SK-N-DZ (cell line): ENCODE data around the gene TTC36.
"Not testable (repeated sequence)": the region's sequence is repeated elsewhere in the genome, so short reads cannot be mapped to it uniquely, and the experiment has no call there.

ENCODE experiments used
- DNase-seq: peaks from one replicate; pipeline ENCODE4 v3.0.0-alpha.2; 2015; ENCODE audit warnings: low spot score

The TTC36 gene

DNA sequence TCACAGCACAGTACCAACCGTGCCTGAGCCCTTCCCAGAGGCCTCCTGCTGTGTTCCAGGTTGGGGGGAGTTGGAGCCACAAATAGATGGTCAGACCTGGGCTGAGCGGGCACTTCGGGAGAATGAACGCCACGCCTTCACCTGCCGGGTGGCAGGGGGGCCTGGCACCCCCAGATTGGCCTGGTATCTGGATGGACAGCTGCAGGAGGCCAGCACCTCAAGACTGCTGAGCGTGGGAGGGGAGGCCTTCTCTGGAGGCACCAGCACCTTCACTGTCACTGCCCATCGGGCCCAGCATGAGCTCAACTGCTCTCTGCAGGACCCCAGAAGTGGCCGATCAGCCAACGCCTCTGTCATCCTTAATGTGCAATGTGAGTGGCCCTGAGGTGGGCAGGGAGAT, 4.8 kb downstream of the TTC36 start:
- DNase-seq = no peak

DNA sequence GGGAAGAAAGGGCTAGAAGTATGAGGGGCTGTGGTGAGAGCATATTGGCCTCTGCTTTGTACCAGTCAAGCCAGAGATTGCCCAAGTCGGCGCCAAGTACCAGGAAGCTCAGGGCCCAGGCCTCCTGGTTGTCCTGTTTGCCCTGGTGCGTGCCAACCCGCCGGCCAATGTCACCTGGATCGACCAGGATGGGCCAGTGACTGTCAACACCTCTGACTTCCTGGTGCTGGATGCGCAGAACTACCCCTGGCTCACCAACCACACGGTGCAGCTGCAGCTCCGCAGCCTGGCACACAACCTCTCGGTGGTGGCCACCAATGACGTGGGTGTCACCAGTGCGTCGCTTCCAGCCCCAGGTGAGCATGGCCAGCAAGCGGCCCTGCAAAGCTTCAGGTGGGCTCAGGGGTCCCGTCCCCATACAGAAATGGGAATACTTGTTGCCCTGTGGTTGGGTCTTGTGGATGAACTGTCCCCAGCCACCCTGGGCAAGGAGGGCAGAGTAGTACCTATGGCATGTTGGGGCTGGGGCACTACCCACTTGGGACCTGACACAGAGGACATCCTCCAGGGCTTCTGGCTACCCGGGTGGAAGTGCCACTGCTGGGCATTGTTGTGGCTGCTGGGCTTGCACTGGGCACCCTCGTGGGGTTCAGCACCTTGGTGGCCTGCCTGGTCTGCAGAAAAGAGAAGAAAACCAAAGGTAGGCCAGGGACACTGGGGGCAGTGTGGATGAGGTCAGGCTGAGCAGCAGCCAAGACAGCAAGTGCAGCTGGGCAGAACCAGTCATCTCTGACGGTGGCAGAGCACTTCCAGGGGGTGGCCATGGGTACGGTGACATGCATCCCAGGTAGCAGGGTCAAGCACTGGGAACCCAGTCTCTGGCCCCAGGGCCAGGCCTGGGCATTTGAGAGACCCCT, 5.8 kb downstream of the TTC36 start:
- no peak for DNase-seq

- DNase-seq = no peak
Measured at GRCh38 chr11:118533769-118534729, 6.8 kb downstream of the TTC36 start.

GRCh38 chr11:118535261-118535660, 8.0 kb downstream of the TTC36 start:
- no peak for DNase-seq

DNA sequence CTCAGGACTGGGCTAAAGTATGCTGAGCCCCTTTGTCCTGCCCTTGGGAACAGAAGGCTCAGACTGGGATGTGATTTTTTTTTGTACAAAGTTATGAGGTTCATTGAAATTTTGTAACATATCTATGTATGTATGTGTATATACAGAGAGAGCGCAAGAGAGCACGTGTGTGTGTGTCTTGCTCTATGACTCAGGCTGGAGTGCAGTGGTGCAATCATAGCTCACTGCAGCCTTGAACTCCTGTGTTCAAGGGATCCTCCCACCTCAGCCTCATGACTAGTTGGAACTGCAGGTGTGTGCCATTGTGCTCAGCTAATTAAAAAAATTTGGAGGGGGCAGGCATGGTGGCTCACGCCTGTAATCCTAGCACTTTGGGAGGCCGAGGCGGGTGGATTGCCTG, 9.5 kb downstream of the TTC36 start:
- DNase-seq = no peak

GRCh38 chr11:118537409-118537980, 10.2 kb downstream of the TTC36 start:
- no peak for DNase-seq

DNA sequence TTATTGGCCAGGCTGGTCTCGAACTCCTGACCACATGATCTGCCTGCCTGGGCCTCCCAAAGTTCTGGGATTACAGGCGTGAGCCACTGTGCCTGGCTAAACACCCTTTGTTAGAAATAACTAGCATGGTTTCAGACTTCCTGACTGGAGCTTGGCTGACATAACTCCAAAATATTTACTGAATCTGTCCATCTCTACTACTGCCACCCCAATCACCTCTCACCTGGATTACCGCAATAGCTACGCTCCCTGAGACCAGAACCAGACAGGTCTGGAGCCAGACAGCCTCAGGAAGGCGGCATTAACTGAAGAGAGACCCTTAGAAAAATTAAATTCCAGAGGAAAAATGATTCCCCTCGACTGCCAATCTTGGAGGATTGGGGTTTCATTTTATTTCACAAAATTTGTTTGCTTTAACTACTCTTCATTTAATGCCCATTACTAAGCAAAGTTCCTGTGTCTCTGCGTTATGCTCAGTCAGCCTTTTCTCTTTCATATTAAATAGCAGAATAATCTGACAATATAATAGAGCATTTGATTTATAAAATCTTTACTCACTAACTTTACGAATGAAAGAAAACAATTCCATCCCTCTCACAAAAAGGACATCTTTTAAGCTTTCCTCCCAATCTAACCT, 16.9 kb downstream of the TTC36 start:
- no peak for DNase-seq

GRCh38 chr11:118544647-118545010, 17.4 kb downstream of the TTC36 start:
- DNase-seq = no peak

DNA sequence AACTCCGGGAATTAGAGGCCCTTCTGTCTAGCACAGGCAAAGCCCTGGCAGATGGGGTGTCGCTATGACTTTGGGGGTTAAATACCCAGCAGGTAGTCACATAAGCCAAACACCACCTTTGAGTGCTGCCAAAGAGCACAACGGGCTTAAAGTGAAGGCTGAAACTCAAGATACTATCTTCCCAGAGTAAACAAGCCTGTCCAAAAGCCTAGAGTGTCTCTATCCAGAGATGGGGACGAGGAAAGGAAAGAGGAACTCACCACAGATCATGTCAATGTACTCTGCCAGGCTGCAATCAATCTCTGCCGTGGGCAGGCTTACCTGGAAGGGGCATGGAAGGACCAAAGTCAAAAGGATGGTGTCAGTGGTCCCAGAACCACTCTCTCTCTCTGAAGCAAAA, 18.3 kb downstream of the TTC36 start:
- no peak for DNase-seq

DNA sequence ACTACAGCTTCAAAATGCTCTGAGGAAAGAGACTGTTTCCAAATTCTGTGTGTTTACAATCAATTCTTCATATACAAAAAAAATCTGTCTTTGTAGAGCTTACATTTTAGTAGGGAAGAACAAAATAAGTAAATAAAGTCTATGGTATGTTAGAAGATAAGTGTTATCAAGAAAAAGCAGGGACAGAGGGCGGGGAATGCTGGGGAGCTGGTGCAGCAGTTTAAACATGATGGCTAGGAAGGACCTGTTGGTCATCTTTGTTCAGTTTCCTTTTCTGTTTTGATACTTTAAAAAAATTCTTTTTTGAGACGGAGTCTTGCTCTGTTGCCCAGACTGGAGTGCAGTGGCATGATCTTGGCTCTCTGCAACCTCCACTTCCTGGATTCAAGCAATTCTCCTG, 19.9 kb downstream of the TTC36 start:
- DNase-seq = no peak

- DNase-seq = no peak
Measured at GRCh38 chr11:118552341-118552740, 25.1 kb downstream of the TTC36 start.

DNA sequence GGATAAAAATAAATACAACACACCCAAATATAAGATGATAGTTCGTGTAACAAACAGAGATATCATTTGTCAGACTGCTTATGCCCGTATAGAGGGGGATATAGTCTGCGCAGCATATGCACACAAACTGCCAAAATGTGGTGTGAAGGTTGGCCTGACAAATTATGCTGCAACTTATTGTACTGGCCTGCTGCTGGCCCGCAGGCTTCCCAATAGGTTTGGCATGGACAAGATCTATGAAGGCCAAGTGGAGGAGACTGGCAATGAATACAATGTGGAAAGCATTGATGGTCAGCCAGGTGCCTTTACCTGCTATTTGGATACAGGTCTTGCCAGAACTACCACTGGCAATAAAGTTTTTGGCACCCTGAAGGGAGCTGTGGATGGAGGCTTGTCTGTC, 33.5 kb downstream of the TTC36 start:
- no peak for DNase-seq

GRCh38 chr11:118565051-118565450, 37.8 kb downstream of the TTC36 start:
- DNase-seq = no peak

DNA sequence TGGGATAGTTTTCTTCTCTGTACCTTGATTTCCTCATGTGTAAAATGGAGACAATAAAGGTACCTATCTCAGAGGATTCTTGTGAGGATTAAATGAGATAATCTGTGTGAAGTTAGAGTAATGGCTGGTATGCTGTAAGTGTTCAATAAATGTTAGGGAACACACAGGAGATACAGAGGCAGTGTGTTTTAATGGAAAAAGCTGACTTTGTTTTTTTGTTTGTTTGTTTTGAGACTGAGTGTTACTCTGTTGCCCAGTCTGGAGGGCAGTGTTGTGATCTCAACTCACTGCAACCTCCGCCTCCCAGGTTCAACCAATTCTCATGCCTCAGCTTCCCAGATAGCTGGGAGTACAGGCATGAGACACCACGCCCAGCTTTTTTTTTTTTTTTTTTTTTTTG, 42.4 kb downstream of the TTC36 start:
- DNase-seq = no peak

DNA sequence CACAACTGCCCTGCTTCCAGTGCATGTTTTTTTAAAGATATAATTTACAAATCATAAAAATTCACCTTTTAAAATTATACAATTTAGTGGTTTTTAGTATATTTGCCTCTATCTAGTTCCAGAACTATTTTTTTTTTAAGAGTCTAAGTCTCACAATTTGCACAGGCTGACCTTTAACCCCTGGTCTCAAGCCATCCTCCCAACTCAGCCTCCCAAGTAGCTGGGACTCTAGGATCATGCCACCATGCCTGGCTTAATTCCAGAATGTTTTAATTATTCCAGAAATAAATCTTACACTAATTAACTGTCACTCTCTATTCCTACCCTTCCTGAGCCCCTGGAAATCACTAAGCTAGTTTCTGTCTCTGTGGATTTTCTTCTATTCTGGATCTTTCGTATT, 43.5 kb downstream of the TTC36 start:
- no peak for DNase-seq

DNA sequence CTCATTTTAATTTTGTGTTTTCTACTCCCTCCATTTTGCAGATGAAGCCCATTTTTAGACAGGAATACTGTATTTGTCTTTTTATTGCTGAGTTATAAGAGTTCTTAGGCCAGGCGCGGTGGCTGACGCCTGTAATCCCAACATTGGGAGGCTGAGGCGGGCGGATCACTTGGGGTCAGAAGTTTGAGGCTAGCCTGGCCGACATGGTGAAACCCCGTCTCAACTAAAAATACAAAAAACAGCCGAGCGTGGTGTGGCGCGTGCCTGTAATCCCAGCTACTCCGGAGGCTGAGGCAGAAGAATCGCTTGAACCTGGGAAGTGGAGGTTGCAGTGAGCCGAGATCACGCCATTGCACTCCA, 44.4 kb downstream of the TTC36 start:
- not testable (repeated sequence) for DNase-seq

DNA sequence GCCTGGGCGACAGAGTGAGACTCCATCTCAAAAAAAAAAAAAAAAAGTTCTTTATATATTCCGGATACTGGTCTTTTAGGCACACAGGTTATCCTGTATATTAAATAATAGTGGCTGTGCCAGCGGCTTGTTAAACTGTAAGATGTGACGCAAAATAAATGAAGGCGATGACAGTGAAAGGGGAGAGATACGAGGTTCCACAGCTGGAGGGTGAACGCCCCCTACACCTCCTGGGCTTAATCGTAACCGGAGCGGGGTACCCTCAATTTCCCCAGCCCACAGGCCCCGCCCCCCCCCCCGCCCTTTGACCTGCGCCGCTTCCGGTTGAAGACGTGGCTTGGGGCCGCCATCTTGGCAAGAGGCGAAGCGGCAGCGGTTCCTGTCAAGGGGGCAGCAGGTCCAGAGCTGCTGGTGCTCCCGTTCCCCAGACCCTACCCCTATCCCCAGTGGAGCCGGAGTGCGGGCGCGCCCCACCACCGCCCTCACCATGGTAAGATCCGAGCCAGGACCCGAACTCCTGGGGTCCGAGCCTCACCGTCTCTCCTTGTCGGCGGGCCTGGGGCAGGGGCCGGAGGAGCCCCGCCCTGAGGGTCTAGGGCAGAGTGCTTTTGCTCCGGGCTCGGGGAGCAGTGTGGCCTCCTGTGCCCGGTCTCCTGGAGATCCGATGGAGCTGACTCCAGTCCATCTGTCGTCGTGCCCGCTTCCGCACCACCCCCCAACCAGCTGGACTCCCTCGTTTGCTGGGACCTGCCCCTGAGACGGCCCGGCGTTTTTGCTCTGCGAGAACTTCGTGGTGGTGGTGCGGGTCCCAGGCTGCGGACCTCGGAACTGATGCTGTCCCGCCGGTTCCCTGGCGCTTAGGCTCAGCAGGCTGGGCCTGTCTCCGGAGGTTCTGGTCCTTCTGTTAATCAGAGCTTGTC, 45.0 kb downstream of the TTC36 start, which contains the start of gene ARCN1:
TSS of gene ARCN1 (plus strand) at position 349 of the 920 bp plus-strand sequence. CDS start at position 488, 139 bp downstream.
- peak; percentile 55 for DNase-seq

DNA sequence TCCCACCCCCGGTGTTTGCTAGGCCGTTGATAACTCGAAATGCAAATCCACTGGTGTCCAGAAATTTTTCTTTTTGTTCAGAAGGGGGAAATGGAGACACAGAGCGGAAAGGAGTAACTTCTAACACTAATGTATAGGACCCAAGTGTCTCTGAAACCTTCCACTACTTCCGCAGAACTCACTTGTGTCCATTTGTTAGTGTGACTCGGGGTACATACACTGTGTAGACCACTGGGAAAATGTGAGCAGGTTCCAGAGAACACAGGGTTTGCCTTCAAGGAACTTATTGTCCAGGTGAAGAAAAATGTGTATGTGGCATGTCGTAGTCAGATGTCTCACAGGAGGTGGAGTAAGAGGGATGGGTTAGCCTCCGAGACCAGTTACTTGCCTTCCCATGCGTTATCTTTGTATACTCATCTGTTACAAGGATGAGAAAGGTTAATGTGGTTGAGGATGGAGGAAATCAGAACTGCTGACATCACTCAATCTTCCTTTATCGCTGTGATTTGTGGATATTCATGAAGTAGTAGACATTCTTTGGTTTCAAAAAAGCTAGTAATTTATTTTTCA, 45.8 kb downstream of the TTC36 start:
- no peak for DNase-seq

DNA sequence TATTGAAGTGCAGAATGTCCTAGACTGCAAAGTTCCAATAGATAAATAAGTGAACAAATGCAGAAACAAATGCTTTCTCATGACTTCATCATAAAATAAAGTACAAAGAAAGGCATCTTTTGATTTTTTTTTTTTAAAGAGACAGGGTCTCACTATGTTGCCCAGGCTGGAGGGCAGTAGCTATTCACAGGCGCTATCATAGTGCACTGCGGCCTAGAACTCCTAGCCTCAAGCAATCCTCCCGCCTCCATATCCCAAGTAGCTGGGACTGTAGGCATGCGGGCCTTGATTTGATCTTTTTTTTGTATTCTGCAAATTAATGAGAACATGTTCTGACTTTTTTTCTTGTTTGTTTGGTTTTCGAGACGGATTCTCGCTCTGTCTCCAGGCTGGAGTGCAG, 47.4 kb downstream of the TTC36 start:
- DNase-seq = no peak

DNA sequence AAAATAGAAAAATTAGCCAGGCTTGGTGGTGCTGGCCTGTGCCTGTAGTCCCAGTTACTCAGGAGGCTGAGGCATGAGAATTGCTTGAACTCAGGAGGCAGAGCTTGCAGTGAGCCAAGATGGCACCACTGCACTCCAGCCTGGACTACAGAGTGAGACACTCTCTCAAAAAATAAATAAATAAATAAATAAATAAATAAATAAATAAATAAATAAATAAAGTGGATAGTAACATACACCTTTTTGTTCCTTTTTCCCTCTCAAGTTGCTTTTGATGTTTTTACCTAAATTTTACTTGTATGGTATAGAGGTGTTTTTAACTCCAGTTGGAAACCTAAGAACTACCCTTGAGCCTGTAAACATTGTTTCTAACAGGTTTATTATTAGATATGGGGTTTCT, 50.7 kb downstream of the TTC36 start:
- not testable (repeated sequence) for DNase-seq
